Effector memory CD8-positive, alpha-beta T cell (primary cell): ENCODE data around the gene BIRC7.
A peak's percentile ranks its signal among the peaks of the same experiment; 100 is the strongest.

Source experiments
- ATAC-seq: fragments of 150-1000 bp; cut with Tn5 transposase; replicated peaks from 2 replicates; pipeline ENCODE4 v1.10.0; 2021; ENCODE audit warnings: mild to moderate bottlenecking, moderate library complexity
- DNase-seq, 3 experiments: peaks; one replicate each; pipeline ENCODE4 v3.0.0; 2021
- H3K27ac Mint-ChIP-seq, 2 donors: one replicate each; pipeline ENCODE4 v1.8.0; 2022; ENCODE audit warnings: mild to moderate bottlenecking in 2 of 2, mixed read lengths in 2 of 2, moderate library complexity in 2 of 2
- H3K27me3 Mint-ChIP-seq, 2 donors: one replicate each; pipeline ENCODE4 v1.8.0; 2022; ENCODE audit warnings: mixed read lengths in 2 of 2
- H3K36me3 Mint-ChIP-seq: one replicate; pipeline ENCODE4 v1.8.0; 2022; ENCODE audit warnings: mild to moderate bottlenecking, moderate library complexity, mixed read lengths; ENCODE audit not compliant: insufficient read depth
- H3K4me1 Mint-ChIP-seq, 2 donors: one replicate each; pipeline ENCODE4 v1.8.0; 2022; ENCODE audit warnings: low read depth in 2 of 2, mixed read lengths in 2 of 2
- H3K4me3 Mint-ChIP-seq, 2 donors: one replicate each; pipeline ENCODE4 v1.8.0; 2022; ENCODE audit warnings: mild to moderate bottlenecking in 2 of 2, mixed read lengths in 2 of 2, moderate library complexity in 2 of 2
- H3K9me3 Mint-ChIP-seq, 2 donors: one replicate each; pipeline ENCODE4 v1.8.0; 2022; ENCODE audit warnings: mixed read lengths in 2 of 2

Gene BIRC7

DNA sequence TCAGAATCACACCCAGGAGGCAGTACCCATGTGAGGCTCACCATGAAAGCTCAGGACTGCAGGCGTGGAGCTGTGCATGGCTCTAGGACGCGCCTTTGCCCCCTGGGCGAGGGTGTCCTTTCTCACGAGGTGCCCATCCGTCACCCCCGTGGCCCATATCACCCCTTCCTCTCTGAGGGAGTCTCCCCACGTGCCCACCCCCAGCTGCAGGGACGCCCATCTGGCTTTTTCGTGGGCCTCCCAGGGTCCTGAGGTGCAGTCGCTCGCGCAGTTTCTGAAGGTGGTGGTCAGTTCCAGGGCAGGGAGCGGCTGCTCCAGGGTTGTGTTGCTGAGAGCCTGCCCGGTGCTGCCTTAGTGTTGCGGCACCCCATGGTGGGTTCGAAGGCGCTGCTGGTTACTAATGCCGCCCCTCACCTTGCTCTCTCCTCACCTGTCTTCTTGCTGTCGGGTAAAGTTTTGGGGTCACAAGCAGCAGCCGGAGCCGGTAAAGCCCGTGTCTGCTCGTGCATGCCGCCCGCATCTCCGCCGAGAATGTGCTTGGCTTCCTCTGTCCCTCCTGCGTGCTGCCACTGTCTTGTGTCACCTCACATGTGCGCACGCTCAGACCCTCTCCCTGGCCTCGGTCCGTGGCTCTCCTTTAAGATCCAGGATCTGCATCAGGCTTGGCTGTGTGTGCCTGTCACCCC lies 47.8 kb downstream of the BIRC7 start:
- no peaks in the 10 kb centered on the region for H3K9me3 Mint-ChIP-seq
- peaks cover 27% of the 10 kb centered on the region for H3K36me3 Mint-ChIP-seq
- no peaks in the 10 kb centered on the region for H3K27me3 Mint-ChIP-seq
- peak overlapping the region; percentile 22 to 65 for H3K27ac Mint-ChIP-seq
- ATAC-seq (no peak), DNase-seq (no peak)
- H3K4me1 Mint-ChIP-seq = peaks cover 0 to 2% of the 10 kb centered on the region in 2 donors
- H3K4me3 Mint-ChIP-seq = peak overlapping the region; percentile 68 to 74

- Mint-ChIP-seq H3K4me3 (peak overlapping the region; percentile 68 to 74), H3K36me3 (peaks cover 24% of the 10 kb centered on the region)
These were observed 48.4 kb downstream of the BIRC7 start for GRCh38 chr20:63284083-63284440.

DNA sequence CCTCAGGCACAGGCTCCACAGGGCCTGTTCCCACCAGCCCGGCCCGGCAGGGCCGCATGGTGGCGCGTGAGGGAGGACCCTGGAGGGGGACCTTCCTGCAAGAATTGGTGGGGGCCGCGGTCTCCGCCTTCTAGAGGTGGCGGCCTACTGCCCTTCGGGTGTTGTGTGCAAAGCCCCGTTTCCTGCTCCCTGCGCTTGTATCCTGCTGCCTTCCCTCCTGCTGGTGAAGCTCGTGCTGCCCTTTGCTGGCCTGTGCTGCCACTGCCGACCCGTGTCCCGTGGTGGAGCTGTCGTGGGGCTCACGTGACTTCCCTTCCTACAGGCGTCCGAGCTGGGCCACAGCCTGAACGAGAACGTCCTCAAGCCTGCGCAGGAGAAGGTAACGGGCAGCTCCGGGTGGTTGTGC lies 48.8 kb downstream of the BIRC7 start:
- H3K27ac Mint-ChIP-seq = no peak overlapping the region
- ATAC-seq = peak; percentile 45
- DNase-seq = no peak
- peaks cover 20% of the 10 kb centered on the region for H3K36me3 Mint-ChIP-seq
- no peaks in the 10 kb centered on the region for H3K27me3 Mint-ChIP-seq
- peak overlapping the region; percentile 68 to 74 for H3K4me3 Mint-ChIP-seq
- H3K9me3 Mint-ChIP-seq = no peaks in the 10 kb centered on the region
- peaks cover 0 to 6% of the 10 kb centered on the region in 2 donors for H3K4me1 Mint-ChIP-seq

More at GRCh38 chr20:63284083-63284440, 48.4 kb downstream of the BIRC7 start:
- Mint-ChIP-seq H3K27me3 (no peaks in the 10 kb centered on the region), H3K27ac (peak overlapping the region; percentile 22 to 65), H3K4me1 (peaks cover 0 to 6% of the 10 kb centered on the region in 2 donors), H3K9me3 (no peaks in the 10 kb centered on the region)
- peak; percentile 64 for ATAC-seq
- no peak for DNase-seq

GRCh38 chr20:63284981-63285524 lies 49.3 kb downstream of the BIRC7 start:
- ATAC-seq = no peak
- H3K27me3 Mint-ChIP-seq = no peaks in the 10 kb centered on the region
- peaks cover 19% of the 10 kb centered on the region for H3K36me3 Mint-ChIP-seq
- H3K27ac Mint-ChIP-seq = peak overlapping the region in 1 of 2 donors; percentile 51
- H3K9me3 Mint-ChIP-seq = no peaks in the 10 kb centered on the region
- no peak for DNase-seq
- H3K4me1 Mint-ChIP-seq = peaks cover 0 to 6% of the 10 kb centered on the region in 2 donors
- H3K4me3 Mint-ChIP-seq = peak overlapping the region; percentile 68 to 74

DNA sequence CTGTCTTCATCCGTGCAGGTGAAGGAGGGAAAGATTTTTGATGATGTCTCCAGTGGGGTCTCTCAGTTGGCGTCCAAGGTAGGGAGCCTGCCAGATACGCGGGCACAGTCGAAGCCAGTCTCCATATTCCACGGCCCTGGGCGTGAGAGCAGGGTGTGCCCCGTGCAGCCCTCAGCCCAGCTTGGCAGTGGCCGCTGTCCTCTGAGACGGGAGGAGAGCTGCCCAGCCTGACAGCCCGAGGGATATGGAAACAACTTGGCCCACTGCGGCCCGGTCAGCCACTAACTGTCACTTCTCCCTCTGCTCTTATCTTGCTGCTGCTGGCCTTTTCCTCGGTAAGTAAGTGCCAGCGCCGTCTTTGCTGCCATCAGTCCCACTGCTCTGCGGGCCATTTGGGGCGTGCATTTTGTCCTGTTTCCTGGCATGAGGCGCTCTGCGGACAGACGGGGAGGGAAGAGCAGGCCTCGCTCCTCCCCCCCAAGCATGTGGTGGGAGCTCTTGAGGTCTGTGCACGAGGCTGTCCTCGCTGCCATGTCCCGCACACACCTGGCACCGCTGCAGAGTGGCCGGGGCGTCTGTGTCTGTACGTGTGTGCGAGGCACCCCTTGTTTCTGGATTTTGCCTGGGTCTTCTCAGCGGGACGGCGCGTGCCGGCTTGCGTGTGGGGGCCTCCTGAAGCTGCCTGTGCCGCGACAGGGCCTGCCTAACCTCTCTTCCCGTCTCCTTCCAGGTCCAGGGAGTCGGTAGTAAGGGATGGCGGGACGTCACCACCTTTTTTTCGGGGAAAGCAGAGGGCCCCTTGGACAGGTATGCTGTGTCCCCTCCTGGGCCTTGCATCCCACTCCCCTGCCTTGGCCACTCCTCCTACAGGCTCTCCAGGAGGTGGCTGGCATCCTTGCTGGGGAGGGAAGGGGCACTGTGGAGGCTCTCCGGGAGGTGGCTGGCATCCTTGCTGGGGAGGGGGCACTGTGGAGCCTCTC lies 50.2 kb downstream of the BIRC7 start:
- Mint-ChIP-seq H3K27me3 (no peaks in the 10 kb centered on the region), H3K27ac (no peak overlapping the region), H3K4me1 (peaks cover 0 to 6% of the 10 kb centered on the region in 2 donors), H3K4me3 (peak overlapping the region in 1 of 2 donors; percentile 74), H3K9me3 (no peaks in the 10 kb centered on the region), H3K36me3 (peaks cover 15% of the 10 kb centered on the region)
- ATAC-seq (no peak), DNase-seq (no peak)

DNA sequence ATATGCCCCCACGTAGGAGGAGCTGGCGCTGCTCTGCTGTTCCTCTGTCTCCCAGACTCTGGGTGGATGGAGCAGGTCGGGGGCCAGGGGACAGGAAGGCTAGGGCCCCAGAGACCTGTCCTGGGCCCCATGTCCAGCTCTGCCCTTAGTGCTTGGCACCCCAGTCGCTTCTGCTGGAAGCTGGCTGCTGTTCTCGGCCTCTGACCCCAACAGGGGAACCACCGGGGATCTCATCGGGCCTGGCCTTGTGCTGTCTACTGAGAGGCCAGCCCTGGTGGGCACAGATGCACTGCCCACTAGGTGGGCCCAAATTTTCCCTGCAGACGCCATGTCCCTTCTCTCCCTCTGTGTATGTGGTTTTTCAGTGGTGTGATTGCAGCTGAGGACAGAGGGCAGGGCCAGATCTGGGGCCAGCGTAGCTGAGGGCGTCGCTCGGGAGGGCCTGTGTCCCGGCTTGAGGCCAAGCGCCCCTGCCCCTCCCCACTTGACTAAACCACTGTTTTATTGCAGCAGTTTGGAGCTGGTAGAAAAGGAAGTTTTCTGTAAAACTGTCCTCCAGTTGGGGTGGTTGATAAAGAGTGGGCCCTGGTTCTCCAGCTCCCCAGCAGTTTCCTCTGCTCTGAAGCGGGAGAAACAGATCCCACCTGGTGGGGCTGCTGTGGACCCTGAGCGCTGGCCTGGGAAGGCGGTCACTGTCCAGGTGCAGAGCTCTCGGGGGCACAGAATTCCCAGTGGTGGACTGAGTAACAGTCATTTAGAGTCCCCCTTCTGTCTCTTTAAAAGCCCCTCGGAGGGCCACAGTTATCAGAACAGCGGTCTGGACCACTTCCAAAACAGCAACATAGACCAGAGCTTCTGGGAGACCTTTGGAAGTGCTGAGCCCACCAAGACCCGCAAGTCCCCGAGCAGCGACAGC lies 51.3 kb downstream of the BIRC7 start:
- peaks cover 19% of the 10 kb centered on the region for H3K36me3 Mint-ChIP-seq
- peak overlapping the region in 1 of 2 donors; percentile 59 for H3K27ac Mint-ChIP-seq
- H3K27me3 Mint-ChIP-seq = no peaks in the 10 kb centered on the region
- H3K4me1 Mint-ChIP-seq = peaks cover 0 to 9% of the 10 kb centered on the region in 2 donors
- no peak overlapping the region for H3K4me3 Mint-ChIP-seq
- DNase-seq (no peak), ATAC-seq (no peak)
- no peaks in the 10 kb centered on the region for H3K9me3 Mint-ChIP-seq

DNA sequence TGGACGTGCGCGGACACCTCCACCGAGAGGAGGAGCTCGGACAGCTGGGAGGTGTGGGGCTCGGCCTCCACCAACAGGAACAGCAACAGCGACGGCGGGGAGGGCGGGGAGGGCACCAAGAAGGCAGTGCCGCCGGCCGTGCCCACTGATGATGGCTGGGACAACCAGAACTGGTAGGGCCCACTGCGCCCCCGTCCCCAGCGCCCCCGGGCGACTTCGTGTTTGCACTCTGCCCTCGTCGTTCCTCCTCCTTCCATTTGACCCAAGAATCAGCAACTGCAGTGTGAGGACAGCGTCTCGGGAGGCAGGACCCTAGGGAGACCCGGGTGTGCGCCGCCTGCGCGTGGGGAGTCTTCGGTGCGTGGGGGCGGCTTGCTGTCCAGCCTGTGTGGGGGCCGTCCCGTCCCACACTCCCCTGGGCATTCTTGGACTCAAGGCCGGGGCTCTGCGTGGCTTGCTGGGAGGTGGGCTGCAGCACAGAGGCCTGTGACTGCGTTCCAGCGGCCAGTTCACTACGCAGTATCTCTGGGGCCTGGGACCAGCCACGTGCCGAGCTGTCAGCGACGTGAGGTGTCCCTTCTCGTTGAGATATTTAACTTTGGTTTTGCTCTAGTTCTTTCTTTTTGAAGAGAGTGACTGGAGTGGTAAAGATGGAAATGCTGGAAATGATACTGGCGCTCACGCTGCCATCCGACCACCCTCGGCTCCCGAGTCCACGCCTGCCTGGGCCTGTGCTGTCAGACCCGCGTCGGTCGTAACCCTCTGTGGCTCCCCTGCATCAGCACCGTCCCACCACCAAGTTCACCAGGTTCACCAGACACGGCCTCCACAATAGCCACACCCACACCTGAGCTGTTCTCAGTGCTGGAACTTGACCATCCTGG lies 52.2 kb downstream of the BIRC7 start:
- Mint-ChIP-seq H3K27me3 (no peaks in the 10 kb centered on the region), H3K9me3 (no peaks in the 10 kb centered on the region), H3K4me1 (peaks cover 0 to 9% of the 10 kb centered on the region in 2 donors), H3K36me3 (peaks cover 19% of the 10 kb centered on the region), H3K4me3 (no peak overlapping the region), H3K27ac (no peak overlapping the region)
- DNase-seq (no peak), ATAC-seq (no peak)

GRCh38 chr20:63288581-63289251 lies 53.0 kb downstream of the BIRC7 start:
- Mint-ChIP-seq H3K4me1 (peaks cover 0 to 8% of the 10 kb centered on the region in 2 donors), H3K4me3 (no peak overlapping the region), H3K27ac (no peak overlapping the region), H3K36me3 (peaks cover 19% of the 10 kb centered on the region), H3K27me3 (no peaks in the 10 kb centered on the region), H3K9me3 (no peaks in the 10 kb centered on the region)
- ATAC-seq (no peak), DNase-seq (no peak)

DNA sequence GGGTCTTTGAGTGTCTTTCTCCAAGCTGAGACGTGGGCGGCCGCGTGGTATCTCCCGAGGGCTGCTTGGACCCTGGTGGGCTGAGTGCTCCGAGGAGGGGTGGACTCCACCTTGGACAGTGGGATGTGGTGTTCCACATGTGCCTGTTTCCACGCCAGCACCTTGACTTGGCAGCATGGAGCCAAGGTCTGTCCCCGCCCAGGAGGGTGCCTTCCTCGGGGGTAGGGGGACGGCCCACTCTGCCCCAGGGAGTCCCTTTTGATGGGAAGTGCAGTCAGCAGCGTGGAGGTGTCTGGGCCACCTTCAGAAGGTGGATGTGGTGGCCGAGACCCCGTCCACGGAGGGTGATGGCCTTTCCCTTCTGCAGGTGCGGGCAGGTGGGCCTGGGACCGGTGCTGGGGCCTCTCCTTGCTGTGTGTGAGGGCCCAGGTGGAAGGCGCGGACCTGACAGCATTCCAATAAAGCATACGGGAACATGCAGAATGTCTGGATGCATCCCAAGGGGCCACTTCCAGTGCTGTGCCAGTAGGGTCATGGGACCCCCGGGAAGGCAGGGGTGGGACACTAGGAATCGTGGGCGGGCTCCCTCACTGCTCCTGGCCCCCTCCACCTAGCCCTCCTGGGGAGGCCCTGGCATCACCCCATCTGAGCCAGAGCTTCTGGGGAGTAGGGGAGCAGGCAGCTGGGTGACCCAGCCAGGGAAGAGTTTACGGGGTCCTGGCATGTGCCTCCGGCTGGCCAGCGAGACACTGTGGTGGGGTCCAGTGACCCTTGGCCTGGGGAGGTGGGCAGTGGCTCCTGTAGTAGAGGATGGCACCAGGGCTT lies 53.8 kb downstream of the BIRC7 start:
- no peak for DNase-seq
- no peaks in the 10 kb centered on the region for H3K9me3 Mint-ChIP-seq
- no peak for ATAC-seq
- H3K4me1 Mint-ChIP-seq = peaks cover 0 to 7% of the 10 kb centered on the region in 2 donors
- H3K4me3 Mint-ChIP-seq = no peak overlapping the region
- H3K27ac Mint-ChIP-seq = no peak overlapping the region
- H3K36me3 Mint-ChIP-seq = peaks cover 14% of the 10 kb centered on the region
- H3K27me3 Mint-ChIP-seq = peaks cover 0 to 2% of the 10 kb centered on the region in 2 donors
